ENCODE measurements around the gene ZSWIM5.
"Not testable (repeated sequence)": the region's sequence is repeated elsewhere in the genome, so short reads cannot be mapped to it uniquely, and the experiment has no call there.

ZSWIM5 gene

DNA sequence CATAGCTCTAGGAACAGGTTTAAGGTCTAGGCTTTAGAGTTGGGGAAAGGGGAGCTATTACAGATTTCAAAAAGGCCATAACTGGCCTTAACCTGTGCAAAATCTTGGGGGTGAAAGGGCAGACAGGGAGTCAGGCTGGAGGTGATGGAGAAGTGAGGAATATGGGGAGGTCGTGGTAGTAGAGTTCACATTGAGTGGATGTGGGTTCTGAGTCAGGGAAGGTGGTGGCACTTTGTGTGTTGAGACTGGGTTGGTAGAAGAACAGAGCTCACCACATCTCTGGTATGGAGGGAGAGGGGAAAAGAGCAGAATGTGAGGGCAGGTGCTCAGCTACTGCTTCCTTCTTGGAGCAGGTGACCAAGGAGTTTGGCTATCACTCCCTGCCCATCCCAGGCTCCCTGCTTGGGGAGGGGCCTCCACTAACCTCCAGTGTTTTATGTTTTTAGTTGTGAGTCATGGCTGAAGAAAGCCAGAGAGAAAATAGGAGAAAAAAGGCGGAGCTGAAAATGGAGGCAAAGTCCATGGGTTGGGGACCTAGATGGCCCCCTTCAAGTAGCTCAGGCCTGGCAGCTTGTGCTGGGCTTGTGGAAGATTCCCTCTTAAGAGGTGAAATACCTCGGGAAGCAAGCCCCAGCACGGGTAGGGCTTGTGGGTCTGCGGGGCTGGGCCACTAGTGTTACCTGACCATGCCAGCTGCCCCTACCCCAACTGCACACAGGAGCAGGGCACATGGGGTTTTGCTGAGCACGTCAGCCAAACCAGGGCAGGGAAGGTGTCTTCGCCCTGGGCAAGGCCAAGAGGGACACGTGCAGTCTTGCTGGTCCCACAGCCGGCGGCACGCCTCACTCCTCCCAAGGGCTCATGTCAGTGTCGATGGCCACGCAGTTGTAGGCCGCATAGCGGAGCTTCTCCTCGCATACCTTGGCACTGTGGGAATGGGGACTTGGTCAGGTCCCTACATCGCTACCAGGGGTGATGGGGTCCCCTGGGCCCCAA is 203.5 kb downstream of the ZSWIM5 start:
- DNase-seq (ENCODE audit: low read depth), result no peak

GRCh38 chr1:45001576-45001975 is 204.8 kb downstream of the ZSWIM5 start:
- not testable (repeated sequence) for DNase-seq (ENCODE audit: low read depth)

DNA sequence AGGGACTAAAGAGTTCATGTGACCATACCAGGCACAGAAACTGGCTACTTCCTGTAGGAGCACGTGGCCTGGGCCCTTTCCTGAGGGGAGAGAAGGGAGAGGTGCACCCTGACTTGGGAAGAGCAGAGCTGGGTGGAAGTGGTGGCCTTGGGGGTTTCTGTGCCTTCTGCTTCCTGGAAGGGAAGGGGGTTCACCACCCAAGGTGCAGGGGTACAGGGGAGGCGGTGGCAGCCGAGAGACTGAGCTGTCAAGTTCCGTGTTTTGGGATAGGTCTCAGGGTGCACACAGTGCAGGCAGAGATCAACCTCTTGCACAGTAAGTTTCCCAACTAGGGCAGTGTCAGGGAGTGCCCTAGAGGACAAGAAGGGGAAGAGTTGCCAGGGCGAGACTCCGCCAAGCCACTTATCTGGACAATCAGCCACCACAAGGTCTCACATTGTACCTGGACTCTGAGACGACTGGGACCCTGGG is 205.4 kb downstream of the ZSWIM5 start:
- DNase-seq (ENCODE audit: low read depth), result no peak

GRCh38 chr1:44999232-44999631 is 207.2 kb downstream of the ZSWIM5 start:
- DNase-seq (ENCODE audit: low read depth), result no peak

DNA sequence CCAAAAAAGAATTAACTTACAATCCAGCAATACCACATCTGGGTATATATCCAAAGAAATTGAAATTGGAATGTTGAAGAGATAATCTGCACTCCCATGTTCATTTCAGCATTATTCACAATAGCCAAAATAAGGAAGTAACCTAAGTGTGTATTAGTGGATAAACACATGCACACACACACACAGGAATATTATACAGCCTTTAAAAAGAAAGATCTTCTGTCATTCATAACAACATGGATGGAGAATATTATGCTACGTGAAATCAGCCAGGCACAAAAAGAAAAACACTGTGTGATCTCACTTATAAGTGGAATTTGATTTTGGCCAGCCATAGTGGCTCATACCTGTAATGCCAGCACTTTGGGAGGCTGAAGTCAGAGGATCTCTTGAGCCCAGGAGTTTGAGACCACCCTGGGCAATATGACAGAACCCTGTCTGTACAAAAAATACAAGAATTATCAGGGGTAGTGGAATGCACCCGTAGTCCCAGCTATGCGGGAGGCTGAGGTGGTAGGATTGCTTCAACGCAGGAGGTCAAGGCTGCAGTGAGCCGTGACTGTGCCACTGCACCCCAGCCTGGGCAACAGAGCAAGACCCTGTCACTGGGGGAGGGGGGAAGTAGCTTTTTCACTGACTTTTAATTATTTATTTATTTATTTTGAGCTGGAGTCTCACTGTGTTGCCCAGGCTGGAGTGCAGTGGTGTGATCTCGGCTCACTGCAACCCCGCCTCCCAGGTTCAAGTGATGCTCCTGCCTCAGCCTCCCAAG is 210.8 kb downstream of the ZSWIM5 start:
- no peak for DNase-seq (ENCODE audit: low read depth)

GRCh38 chr1:44994309-44994898 is 212.0 kb downstream of the ZSWIM5 start:
- no peak for DNase-seq (ENCODE audit: low read depth)

DNA sequence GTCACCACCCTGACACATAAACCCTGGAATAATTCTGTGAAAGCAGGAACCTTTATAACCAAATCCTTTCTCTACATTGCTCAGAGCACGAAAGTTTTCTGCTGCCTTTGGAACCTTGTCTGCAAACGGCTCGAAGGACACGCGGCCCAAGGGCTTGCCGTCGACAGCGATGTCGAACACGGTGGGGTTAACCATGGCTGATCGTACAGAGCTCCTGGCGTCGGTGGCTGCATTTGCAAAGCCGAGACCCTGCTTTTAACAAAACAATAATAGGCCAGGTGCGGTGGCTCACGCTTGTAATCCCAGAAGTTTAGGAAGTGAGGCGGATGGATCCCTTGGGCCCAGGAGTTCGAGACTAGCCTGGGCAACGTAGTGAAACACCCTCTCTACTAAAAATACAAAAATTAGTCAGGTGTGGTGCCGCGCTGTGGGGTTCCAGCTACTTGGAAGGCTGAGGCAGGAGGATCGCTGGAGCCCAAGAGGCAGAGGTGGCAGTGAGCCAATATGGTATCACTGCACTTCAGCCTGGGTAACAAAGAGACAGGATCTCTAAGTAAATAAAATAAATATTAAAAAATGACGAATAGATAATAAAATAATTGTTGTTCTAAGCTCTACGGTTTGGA is 217.8 kb downstream of the ZSWIM5 start:
- no peak for DNase-seq (ENCODE audit: low read depth)

GRCh38 chr1:44985747-44986359 is 220.6 kb downstream of the ZSWIM5 start:
- DNase-seq (ENCODE audit: low read depth), result no peak

DNA sequence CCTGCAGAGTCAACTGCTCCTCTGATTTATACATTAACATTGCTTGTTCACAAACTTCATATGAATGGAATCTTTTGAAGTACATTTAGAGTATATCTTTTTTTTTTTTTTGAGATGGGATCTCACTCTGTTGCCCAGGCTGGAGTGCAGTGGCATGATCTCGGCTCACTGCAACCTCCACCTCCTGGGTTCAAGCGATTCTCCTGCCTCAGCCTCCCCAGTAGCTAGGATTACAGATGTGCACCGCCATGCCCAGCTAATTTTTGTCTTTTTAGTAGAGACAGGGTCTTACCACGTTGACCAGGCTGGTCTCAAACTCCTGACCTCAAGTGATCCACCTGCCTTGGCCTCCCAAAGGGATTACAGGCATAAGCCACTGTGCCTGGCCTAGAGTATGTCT is 229.0 kb downstream of the ZSWIM5 start:
- DNase-seq (ENCODE audit: low read depth), result not testable (repeated sequence)

GRCh38 chr1:44976252-44976651 is 230.2 kb downstream of the ZSWIM5 start:
- no peak for DNase-seq (ENCODE audit: low read depth)

DNA sequence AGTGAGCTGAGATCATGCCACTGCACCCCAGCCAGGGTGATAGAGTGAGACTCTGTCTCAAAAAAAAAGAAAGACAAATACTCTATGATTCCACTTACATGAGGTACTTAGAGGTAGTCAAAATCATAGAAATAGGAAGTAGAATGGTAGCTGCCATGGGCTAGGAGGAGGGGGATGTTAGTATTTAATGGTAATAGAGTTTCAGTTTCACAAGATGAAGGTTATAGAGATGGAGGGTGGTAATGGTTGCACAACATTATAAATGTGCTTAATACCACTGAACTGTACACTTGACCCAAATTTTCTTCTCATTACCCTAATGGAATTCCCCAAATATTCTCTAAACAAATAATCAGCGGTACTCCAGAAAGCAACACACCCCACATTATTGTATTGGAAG is 232.8 kb downstream of the ZSWIM5 start:
- DNase-seq (ENCODE audit: low read depth), result no peak

DNA sequence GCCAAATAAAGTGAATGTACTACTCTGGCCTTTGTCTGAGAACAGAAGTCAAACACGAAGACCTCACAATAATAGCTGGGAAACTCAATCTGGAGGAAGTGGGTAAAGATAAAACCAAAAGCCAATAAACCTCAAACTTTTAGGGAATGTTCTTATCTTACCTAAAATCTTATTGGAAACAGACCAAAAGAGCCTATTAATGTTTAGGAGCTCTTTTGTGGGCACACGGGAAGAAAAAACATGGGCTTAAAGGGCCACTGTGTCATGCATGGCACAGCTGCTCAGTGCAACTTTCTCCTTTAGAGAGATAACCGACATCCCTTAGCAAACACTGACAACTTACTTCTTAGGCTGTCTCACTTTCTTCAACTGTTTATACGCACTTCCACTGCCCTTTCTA is 236.1 kb downstream of the ZSWIM5 start:
- DNase-seq (ENCODE audit: low read depth), result no peak
